NCI-H1048 (cell line): ENCODE results near the gene DIS3L2.
"Not testable (repeated sequence)": the region's sequence is repeated elsewhere in the genome, so short reads cannot be mapped to it uniquely, and the experiment has no call there.

ENCODE experiments used
- DNase-seq: peaks from one replicate; lab custom pipeline; 2025; lab: John Stamatoyannopoulos, UW

The DIS3L2 gene

DNA sequence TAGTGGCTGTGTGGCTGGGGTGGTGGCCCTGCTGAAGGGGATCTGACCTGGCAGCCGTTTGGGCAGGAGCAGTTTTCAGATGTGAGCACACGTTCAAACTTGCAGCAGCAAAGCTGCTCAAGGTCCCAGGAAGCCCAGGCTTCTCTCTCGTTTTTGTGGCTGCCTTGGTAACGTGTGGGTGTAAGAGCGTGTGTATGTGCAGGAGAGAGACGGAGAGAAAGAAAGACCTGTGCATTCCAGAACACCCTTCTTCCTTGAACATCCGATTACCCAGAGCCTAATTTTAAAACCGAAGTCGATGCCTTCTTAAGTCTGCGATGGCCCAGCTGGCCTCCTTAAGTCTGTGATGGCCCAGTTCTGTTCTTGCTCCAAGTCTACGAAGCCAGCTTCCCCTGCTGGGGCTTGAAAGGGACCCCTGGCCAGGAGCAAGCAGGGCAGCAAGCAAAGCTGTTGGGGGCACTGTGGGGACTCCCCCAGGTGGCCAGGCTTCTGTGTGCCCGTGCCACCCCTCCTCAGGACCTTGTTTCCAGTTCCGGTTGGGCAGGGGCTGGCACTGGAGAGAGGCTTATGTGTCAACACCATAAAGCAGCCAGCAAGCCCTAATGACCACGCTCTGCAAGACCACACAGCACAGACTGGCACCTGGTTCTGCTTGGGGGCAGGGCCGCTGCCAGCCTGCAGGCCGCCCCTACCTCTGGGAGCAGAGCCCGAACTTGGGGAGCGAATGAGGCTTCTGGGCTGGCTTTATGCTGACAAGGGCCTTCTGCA is 361.2 kb downstream of the DIS3L2 start:
- no peak for DNase-seq

DNA sequence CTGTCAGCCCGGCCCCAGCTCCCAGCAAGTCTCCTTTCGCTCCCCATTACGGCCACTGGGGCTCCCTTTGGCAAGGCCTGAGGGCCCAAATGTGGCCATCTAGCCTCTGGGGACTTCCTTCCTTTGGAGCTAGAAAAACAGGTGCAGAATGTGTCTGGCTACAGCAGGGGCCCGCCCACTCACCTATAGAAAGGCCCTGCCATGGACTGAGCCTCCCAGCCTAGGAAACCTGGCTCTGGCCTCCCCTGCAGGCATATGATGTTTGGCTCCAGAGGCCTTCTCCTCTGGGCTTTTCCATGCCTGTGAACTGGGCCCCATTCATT is 361.8 kb downstream of the DIS3L2 start:
- DNase-seq: no peak

DNA sequence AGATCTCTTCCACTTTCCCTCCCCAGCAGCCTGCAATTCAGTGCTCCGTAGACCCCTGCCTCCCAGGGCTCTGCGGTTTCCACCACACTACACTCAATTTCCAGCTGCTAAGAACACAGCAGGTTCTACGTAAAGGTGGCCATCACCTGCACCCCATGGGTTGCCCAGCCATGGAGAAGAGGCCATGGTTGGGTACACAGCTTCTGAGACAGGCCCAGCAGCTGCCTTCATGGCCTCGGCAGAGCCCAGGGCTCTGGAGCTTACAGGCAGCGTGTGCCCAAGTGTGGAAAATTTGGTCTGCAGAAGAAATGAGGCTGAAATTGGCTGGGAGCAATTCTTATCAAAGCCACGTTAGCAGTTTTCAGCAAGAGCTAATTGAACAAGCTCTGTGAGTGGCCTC is 362.5 kb downstream of the DIS3L2 start:
- DNase-seq: not testable (repeated sequence)

DNA sequence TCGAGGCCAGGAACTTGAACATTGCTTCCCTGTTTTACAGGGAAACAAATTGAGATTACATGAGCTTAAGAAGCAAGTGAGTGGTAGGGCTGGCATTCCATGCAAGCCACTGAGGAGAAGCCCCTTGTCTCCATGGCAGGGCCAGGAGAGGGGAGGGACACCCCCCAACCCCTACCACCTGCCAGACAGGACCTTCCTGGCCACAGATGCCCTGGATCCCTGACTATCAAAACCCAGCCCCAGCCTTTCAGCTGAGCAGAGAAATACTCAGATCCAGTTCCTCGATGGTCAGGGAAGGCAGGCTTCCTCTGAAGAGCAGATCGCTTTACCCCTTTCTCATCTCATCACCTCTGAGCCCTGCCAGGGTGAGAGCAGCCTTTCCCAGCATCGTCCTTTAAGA is 363.3 kb downstream of the DIS3L2 start:
- no peak for DNase-seq

DNA sequence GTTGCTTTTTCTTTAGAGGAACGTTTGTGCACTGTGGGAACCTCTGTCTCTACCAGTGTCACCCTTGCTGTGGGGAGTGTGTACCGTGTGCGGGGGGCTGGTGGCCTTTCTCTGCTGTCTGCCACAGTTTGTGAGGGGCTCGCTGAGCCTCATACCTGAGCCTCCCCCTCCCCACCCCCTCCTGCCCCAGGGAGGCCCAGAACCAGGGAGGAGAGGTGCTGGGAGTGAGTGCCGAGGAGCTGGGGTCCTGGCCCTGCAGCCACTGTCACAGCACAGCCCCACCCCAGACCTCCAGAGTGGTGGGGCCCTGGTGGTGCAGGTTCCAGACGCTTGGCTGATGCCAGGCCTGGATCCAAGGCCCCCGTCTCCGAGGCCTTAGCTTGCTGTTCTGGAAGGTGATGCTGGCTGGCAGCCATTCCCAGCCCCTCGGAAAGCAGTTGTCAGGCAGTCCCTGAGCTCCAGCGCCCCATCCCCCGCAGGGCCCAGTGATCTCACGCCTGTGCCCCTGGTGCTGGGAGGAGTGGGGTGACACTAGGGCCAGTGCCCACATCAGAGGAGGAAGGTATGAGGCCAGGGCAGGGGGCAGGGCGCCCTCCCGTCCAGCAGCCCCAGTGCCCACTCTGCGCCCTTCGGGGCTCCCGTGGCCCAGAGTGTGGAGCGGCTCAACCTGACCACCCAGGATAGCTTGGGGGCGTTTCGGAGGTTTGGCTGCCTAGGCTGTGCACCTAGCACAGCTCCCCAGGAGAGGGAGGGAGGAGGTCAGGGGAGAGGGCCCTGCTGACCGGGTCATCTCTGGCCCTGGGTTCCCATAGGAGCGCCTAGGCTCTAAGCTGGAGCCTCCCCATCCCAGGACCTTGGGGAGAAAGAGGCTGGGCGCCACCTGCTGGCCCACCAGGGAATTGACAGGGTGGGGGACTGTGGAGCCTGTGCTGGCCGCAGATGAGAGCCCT is 364.1 kb downstream of the DIS3L2 start:
- DNase-seq: no peak

DNA sequence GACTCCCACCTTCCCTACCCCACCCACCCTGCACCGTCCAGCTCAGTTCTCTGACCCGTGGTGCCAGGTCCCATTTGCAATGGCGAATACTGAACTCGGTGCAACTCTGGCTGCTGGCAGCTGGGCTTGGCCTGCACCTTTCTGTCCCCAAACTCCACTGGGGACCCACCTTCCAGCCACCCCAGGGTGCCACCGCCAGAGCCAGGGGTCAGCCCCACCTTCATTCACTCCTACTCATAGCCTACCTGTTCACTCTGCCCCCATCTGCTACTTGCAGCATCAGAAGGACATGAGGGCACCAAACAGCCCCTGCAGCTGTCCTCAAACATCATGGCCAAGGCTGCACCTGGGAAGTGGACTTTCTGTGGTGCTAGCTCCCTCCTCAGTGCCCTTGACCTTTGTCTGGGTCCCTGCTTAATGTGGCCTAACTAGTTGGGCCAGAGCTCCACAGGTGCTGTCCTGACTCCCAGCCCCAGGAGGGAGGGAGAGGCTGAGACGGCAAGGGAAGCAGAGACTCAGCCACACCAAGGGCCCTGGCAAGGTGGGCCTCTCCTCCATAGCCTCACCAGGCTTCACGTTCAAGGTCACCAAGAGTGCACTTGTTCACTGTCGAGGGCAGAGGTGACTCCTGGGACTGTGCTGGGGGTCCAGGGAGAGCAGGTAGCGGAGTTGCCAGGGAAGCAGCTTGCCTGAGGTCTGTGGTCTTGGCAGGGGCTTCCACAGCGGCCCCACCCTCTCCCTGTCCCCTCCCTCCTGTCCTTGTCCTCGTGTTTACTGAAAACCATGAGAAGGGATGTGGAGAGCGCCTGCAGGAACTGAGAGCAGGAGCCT is 365.0 kb downstream of the DIS3L2 start:
- not testable (repeated sequence) for DNase-seq

DNA sequence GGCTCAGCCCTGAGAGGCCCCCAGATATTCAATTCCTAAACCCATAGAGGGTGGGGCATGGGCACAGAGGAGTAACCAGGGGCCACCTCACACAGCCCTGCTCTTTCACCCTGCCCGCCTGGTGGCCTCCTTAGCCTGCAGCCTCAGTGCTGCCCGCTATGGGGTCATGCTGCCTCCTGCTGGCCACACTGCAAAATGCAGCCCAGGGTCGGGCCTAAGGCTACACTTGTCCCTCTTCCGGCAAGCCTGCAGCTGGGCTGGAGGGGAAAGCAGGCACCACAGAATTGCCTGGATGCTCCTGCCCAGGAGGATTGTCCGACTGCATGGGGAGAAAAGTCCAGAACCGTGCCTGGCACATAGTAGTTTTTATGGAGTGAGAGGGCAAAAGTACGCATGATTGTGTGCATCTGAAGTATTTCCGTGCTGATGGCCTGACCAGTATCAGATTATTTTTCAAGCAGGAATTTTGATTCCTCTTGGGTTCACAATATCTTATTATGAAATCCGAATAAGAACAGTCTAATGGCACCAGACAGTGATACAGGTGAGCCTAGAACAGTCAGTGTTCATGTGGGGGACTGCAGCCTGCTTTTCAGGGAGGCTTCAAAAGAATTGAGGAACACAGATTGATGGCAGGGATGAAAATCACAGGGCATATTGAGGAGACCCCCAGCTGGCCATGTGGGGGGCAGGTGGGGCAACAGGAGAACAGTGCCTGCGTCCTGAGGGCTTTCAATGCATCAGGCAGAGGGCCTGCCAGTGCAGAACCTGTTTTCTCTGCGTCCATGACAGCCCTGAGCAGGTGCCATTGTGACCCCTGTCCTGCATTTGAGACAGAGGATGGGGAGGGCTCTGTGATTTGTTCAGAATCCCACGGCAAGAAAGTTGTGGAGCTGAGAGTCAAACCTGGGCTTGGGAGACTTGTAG is 365.9 kb downstream of the DIS3L2 start:
- no peak for DNase-seq

DNA sequence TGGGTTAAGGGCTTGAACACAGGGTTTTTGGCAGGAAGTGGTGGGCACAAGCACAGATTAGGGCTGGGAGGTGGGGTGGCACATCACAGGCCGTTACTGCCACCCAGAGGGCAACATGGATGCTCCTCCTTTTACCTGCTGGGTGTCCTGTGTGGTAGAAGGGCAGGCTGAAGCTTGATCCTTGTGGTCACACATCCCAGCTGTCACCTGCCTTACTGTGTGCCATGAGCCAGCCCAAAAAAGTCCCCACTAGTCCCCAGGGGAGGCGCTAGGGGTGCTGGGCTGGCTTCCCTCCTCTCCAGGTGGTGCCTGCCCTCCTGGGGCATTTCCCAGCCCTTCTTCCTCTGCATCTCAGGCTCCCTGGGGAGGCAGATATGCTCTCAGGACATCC is 366.5 kb downstream of the DIS3L2 start:
- DNase-seq: no peak

DNA sequence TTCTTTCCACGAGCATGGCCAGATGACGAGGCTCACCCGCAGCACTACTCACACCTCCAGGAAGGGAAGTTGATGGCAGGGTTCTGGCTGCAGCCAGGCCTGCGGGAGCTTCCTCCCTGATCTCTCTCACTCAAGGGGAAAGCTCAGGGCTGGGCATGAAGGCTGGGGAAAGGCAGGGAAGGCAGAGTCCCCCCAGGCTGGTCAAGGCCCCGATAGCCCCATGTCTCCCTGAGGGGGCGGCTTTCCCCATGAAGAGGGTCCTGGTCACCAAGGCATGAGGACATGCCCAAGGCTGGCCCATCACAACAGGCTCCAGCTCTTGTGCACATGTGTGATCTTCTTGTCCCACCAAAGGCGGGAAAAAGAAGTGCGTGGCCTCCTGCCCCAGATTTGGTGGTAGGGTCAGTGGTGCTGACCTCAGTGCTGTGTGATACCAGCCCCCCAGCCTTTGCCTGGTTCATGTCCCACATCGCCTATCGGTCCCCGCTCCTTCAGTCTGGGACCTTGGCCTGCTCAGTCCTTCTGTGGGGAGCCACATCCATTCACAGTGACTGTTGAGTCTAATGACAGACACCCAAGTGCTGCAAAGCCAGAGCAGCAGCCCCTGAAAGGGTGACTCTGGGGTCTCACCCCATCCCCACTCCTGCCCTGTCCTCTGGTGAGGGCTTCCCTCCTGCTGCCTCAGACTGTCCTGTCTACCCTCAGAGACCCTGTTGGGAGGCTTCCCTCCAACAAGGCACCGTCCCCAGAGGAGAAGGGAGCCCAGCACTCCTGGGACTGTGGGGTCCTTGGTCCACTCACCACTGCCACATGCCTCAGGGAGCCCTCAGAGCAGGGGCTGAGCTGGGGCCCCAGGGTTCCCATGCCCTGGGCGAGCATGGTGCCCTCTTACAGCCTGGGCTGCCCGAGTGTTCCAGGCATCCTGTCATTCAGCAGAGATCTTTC is 367.3 kb downstream of the DIS3L2 start:
- no peak for DNase-seq

DNA sequence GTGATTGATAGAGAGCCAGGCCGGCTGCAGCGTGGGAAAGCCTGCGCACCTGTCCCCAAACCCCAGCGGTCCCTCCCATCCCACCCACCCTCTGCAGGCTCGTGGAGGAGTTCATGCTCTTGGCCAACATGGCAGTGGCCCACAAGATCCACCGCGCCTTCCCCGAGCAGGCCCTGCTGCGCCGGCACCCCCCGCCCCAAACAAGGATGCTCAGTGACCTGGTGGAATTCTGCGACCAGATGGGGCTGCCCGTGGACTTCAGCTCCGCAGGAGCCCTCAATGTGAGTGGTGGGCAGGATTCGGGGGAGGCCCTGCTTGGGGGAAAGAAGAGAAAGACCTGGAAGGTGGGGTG is 368.2 kb downstream of the DIS3L2 start:
- DNase-seq: no peak

DNA sequence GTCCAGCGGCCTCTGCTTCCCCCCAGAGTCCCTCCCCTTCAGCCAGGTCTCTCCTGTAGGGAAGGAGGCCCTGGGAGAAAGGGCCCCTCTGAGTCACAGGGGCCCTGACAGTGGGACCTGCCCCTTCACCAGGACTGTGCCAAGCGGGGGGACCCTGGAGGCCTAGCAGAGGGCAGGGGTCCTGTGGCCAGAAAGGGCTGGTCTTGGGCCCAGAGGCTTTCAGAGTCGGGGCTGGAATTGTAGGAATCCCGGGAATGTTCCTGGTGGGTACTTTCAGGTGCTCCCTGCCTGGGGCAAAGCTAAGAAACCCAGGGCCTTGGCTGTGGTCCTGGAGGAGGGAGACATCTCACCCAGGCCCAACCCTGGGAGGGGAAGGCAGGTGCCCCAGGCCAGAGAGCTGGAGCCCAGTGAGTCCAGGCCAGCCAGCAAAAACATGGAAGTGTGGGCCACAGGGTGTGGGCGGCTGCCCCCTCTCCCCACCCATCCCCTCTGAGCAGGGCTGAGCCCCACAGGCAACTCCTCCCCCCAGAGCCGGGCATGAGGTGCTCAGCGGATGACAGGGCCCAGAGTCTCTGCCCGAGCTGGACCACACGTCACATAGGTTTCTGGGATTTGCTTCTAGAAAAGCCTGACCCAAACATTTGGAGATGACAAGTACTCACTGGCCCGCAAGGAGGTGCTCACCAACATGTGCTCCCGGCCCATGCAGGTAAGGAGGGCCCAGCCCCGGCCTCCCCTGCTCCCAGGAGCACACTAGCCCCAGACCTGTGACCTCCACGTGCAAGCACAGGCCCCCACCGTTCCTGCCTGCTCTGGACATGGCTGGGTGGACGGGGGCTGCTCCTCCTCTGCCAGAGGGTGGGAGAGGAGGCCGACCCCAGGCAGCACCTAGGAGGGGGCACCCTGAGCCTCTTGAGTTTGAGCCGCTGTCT is 368.8 kb downstream of the DIS3L2 start:
- no peak for DNase-seq

DNA sequence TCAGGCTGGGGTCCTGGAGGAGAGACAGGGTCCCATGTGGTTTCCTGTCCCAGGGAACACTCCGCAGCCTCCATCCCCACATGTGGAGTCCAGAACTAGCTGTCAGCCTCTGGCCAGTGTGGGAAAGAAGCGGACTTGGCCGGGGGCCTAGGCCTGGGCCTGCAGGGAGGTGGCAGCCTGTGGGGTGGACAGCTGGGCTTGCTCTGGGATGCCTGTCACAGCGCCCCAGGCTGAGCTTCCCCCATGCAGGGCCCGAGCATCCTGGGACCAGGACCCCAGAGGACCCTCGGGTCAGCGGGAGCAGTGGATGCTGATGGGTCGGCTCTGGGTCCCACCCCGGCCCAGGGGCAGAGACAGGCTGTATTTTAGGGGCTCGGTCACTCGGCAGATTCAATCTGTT is 369.5 kb downstream of the DIS3L2 start:
- DNase-seq: not testable (repeated sequence)

DNA sequence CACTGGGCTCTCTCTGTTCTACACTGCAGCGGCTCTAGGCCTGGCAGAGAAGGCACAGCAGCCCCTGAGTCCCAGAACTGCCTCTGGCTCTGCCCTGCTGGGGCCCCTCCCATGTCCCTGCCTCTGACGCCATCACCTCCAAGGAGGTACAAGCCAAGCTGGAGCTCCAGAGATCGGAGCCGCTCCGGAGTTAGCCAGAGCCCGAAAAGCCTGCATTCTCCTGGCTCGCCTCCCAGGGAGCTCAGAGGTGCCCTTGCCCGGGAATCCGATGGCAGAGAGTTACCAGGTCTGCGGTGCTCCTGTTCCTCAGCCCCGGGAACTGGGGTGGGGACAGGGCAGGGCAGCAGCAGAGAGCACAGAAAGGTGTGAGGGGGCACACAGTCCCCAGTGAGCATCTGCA is 370.1 kb downstream of the DIS3L2 start:
- not testable (repeated sequence) for DNase-seq

DNA sequence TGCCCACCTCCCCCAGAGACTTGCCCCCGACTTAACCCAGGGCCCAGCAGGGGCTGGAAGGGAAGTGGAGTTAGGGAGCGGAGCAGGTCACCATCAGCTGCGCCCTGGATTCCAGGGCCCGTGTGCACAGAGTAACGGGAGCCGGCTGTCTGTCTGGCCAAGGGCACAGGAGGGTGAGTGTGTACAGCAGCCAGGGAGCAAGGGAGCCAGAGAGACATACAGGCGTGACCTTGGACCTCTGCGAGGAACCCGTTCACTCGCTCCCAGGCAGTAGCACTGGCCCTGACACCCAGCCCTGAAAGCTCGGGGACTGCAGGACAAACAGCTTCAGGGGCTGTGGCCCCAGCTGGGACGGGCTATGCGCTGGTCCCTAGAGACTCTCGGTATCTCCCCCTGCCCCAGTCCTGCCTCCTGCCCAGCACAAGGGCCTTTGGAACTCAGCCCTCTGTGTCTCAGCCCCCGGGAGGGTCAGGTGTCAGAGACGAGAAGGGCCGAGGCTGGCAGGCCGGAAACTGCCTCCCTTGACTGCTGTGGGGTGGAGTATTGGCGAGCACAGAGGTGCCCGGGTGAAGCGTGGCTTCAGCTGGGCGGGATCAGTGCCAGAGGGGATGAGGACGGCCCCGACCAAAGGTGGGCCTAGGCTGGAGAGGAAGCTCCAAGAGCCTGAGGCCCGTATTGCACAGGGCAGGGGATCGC is 370.9 kb downstream of the DIS3L2 start:
- DNase-seq: not testable (repeated sequence)

DNA sequence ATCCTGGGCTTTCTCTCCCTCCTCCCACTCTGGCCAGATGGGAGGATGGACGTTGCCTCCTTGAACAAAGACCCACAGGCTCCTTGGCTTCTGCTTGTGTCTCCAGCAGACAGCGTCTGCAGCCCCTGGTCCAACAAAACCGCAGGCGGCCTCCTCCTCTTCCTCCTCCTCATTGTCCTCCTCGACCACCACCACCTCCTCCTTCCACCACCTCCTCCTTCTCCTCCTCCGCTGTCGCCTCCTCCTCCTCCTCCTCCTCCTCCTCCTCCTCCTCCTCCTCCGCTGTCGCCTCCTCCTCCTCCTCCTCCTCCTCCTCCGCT is 371.4 kb downstream of the DIS3L2 start:
- DNase-seq: no peak

DNA sequence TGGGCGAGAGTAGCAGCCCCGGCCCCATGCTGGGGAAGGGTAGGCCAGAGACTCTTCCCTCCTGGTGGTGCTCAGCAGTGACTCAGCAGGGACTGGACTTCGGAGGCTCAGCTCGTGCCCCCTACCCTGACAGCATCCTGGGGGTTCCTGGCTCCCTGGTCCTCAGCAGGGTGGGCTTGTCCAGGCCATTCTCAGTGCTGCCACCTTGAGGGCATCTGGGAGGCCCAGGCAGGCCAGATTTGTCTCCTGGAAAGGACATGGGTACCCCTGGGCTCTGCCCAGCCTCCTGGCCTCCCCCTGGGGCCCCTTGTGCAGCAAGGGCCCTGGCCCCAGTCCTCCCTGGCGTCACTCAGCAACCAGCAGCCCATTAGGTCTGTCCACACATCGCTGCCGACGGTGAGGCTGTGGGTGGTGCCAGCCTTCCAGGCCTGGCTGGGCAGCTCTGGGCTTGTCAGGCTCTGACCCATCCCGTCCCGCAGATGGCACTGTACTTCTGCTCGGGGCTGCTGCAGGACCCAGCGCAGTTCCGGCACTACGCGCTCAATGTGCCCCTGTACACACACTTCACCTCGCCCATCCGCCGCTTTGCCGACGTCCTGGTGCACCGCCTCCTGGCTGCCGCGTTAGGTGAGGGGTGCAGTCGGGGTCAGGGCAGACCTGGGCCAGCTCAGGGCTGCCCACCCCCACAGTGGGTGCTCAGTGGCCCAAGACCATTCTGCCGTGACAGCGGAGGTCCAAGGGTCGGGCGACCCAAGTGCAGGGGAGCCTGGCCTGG is 372.0 kb downstream of the DIS3L2 start:
- DNase-seq: no peak

DNA sequence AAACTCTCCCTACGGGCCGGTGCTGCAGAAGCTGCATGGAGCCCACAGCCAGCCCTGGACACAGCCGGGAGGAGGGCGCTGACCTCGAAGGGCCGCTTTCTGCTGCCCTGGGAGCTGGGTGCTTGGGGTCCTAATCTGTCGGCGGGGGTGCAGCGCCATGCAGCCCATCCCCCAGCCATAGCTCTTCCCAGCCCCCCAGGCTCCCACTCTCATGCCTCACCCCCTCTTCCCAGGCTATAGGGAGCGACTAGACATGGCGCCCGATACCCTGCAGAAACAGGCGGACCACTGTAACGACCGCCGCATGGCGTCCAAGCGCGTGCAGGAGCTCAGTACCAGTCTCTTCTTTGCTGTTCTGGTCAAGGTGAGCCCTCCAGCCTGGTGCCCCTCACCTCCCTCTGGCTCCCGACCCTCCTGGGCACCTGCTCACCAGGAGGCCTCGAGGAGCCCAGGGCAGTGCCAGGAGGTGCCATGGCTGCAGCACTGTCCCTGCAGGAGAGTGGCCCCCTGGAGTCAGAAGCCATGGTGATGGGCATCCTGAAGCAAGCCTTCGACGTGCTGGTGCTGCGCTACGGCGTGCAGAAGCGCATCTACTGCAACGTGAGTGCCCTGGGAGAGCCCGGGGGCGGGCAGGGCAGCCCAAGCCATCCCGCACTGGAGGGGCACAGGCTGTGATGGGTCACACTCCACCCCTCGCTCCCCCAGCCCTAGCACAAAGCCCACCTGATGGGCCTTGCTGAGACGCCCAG is 372.8 kb downstream of the DIS3L2 start:
- not testable (repeated sequence) for DNase-seq
